Skeletal muscle cell (primary cell): Measurements from ENCODE around the gene PCGF3.
"Not testable (repeated sequence)": the region's sequence is repeated elsewhere in the genome, so short reads cannot be mapped to it uniquely, and the experiment has no call there.

Experiments
- DNase-seq: peaks from one replicate; pipeline ENCODE4 v3.0.0-alpha.2; 2010; ENCODE audit warnings: low read depth
- H3K4me3 ChIP-seq: 2 replicates; pipeline ENCODE4 v1.5.1; 2011; ENCODE audit warnings: low read depth, mild to moderate bottlenecking, control low read depth, low read length, moderate library complexity

PCGF3 gene

DNA sequence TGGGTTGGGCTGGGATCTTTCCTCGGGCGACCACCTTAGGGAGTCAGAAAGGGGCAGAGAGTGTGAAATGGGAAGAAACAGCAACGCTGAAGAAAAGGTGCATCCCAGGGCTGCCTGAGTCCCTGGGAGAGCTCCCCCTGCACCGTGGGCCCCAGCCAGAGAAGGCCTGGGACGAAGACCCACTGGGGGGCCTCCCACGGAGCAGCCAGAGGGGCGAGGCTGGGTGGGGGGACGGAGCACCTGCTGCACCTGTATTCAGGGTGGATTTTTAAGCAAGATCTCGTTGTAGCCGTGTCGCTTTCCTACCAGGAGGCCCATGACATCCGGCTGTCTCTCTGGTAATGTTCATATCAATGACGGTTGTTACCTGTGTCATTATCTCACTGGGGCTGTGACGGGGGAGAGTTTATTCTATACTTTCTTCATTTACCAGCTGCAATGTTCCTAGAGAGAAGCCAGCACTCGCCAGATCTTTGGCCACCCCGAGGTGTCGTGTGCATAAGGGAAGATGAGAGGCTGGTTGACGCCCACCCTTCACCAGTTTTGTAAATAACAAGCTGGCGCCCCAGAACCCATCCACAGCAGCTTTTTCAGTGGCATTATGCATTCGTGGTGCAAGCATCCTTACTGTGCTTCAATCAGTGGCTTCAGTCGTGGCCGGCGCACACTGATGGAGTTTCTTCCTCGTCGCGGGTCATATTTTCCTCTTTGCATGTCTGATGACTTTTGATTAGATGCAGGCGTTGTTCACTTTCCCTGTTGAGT lies 5.6 kb upstream of the PCGF3 start:
- no peak for DNase-seq

DNA sequence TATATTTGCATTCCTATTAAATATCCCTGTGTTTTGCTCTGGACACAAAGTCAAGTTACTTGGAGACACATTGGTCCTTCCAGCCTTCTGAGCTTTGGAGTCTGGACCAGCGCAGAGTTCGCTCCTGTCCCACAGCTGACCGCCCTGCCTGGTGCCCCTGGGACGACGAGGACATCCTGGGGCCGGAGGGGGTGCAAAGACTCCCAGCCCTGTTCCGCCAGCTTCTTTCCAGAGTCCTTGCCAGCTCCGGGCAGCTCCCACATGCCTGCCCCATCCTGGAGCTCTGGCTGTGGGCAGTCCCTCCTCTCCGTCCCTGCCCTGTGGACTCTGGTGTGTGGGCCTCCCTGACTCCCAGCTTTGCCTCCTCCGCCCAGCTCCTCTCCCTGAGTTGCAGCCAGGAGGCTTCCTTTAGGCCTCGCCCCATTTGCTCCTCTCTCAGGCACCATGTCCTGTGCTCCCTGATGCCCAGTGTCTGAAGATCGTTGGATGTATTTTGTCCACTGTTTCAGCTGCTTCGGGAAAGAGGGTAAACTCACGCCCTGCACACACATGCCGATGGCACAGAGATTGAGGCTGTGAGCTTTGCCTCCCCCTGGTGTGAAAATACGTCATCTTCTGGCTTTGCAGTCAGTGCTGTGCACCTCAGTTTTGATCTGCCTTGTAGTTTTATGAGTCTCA lies 4.9 kb upstream of the PCGF3 start:
- no peak for DNase-seq
- H3K4me3 ChIP-seq = no peak overlapping the region

More for the DNA sequence above, 5.6 kb upstream of the PCGF3 start:
- no peak overlapping the region for H3K4me3 ChIP-seq

DNA sequence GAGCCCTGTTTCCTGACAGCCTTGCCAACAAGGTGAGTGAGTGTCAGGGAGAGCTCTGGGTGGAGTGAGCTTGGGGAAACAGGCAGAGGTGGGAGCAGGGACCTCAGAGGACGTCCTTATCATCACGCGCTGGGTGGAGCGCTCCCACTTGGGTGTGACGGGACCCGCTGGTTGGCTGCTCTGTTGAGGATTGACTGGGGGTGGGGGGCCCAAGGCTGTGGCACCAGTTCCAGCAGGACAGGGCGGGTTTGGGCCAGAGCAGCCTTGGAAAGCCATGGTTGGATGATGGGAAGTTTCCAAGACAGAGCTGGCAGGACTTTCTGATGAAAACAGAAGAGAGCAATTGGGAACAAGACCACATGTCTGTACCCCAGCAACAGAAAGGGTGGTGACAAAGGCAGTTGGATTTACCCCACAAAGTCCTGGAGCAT lies 3.0 kb upstream of the PCGF3 start:
- DNase-seq = no peak
- no peak overlapping the region for H3K4me3 ChIP-seq

DNA sequence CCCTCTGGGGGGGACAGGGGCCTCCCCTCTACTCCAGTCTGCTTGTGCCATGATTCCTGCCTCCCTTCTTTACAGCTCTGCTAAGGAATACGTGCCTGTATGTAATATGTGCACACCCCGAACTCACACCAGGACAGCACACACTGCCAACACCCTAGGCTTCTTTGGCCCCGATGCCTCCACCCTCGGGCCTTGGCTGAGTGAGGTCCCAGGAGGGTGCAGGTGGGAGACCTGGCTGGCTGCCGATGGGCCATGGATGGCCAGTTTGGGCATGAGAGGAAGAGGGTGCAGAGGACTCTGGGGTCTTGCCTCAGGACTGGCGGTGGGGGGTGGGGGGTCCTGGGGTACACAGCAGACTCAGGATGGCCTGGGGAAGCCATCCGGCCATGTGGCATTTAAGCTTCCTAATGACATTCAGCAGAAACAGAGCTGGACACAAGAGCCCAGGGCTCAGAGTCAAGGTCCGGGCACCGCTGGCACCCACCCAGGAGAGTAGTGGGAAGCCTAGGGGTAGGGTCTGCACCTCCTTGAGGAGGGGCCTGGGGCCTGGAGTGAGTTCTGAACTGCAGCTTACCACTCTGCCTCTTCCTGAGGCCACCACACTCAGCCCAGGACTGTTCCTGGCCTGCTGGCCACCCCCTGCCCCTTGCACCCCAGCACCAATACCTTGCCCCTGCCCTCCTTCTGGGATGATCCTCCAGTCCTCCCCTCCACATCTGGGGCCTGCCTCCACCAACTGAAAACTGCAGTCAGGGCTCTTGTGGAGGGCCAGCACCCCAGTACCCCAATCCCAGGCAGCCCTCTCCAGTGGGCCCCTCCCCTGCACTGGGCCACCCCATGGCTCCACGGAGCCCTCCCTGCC lies 2.1 kb upstream of the PCGF3 start:
- DNase-seq = no peak
- no peak overlapping the region for H3K4me3 ChIP-seq

DNA sequence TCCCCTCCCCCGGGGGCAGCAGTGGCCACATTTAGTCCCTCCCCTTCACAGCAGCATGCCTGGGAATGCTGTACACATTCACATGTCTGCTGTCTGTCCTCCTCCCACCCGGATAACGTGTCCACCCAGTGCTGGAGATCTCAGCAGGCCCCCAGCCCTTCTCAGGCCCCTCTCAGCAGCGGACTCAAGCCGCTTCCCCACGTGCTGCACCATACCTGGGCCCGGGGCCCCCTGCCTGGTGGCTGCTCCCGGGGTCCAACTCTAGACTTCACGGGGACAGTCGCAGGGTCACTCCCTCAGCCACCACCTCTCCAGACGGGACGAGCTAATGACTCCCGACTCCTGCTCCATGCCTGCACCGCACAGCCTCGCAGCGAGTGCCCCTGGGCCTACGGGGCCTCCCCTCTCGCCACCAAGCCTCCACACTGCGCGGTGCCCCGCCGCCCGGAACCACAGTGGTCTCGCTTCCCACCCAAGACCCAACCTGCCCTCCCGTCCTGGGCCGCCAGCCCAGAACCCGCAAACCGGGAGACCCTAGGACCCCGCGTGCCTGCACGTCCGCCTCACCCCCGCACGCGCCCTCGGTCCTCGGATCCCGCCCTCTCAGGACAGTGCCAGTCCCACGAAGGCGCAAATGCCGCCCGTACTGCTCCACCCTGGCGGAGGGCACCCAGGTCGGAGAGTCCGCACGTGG lies 1.3 kb upstream of the PCGF3 start:
- DNase-seq = no peak
- no peak overlapping the region for H3K4me3 ChIP-seq

DNA sequence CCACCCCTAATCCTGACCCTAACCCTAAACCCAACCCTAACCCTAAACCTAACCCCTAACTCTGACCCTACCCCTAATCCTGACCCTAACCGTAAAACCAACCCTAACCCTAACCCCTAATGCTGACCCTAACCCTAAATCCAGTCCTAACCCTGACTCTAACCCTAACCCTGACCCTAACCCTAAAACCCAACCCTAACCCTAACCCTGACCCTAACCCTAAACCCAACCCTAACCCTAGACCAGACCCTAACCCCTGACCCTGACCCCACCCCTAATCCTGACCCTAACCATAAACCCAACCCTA lies 708 bp upstream of the PCGF3 start:
- DNase-seq = no peak
- H3K4me3 ChIP-seq = peak overlapping the region; percentile 90

DNA sequence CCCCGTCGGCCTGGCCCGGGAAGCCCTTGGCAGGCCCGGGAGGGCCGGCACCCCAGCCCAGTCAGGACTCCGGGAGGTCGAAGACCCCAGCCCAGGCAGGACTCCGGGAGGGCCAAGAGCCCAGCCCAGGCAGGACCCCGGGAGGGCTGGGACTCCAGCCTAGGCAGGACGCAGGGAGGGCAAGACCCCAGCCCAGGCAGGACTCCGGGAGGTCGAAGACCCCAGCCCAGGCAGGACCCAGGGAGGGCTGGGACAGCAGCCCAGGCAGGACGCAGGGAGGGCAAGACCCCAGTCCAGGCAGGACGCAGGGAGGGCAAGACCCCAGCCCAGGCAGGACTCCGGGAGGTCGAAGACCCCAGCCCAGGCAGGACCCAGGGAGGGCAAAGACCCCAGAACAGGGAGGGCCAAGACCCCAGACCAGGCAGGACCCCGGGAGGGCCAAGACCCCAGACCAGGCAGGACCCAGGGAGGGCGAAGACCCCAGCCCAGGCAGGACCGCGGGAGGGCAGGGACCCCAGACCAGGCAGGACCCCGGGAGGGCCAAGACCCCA lies 526 bp downstream of the PCGF3 start:
- H3K4me3 ChIP-seq = peak overlapping the region; percentile 90
- not testable (repeated sequence) for DNase-seq

DNA sequence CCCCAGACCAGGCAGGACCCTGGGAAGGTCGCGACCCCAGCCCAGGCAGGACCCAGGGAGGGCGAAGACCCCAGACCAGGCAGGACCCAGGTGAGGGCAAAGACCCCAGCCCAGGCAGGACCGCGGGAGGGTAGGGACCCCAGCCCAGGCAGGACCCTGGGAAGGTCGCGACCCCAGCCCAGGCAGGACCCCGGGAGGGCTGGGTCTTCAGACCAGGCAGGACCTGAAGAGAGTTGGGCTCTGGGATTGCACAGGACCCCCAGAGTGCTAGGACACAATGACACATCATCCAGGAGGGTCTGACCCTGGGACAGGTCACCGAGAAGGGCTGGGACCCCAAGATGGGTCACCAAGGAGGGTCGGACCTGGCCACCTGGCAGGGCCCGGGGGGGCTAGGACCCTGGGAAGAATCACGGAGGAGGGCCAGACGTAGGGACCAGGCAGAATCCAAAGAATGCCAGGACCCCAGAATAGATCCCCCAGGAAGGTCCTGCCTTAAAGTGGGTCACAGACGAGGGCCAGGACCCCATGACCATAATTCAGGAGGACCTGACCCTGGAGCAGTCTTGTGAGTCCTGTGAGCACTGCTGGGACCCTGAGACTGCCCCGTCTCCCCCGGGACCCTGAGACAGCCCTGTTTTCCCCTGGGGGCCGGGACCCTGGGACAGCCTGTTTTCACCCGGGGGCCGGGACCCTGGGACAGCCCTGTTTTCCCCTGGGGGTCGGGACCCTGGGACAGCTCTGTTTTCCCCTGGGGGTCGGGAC lies 1.4 kb downstream of the PCGF3 start:
- DNase-seq = no peak
- peak overlapping the region; percentile 90 for H3K4me3 ChIP-seq

DNA sequence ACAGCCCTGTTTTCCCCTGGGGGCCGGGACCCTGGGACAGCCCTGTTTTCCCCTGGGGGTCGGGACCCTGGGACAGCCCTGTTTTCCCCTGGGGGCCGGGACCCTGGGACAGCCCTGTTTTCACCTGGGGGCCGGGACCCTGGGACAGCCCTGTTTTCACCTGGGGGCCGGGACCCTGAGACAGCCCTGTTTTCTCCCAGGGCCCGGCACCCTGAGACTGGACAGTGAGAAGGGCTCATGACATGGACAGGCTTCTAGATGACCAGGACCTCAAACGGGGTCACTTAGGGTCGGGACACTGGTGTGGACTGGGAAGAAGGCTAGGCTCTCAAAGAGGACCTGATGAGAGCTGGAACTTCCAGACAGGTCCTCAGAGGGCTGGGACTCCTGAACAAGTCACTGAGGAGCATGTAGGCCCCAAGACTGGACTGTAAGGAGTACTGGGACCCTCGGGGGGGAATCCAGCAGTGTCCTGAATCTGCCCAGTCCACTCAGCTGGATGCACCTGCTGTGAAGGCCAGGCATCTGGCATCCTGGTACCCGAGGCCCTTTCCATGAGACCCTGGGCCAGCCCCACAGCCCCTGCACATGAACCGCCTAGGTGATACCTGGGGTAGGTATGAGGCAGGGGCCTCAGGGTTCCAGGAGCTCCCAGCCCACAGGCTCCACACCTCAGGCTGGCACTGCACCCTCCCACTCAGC lies 2.4 kb downstream of the PCGF3 start:
- DNase-seq = no peak
- no peak overlapping the region for H3K4me3 ChIP-seq

DNA sequence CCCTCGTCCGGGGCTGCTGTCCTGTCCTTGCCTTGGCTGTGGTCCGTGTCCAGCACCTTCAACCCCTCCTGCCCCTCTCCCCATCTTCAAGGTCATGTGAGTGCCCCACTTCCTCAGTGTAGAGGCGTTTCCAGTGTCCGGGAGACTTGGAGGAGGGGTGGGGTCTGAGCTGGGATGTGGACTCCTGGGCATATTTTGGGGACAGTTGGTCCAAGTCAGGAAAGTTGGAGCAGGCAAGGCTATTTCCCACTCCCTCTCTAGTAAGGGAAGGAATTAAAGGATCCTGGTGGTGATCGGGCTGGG lies 3.0 kb downstream of the PCGF3 start:
- H3K4me3 ChIP-seq = no peak overlapping the region
- no peak for DNase-seq

DNA sequence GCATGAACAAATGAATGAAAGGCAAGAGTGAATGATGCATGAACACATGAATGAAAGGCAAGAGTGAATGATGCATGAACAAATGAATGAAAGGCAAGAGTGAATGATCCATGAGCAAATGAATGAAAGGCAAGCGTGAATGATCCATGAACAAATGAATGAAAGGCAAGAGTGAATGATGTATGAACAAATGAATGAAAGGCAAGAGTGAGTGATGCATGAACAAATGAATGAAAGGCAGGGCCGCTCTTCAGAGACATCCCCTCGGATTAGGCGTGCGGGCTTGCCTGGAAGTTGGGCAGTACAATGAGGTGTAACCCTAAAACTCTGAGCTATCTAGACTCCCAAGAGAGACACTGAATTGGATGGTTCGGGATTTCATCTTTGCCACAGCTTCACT lies 3.7 kb downstream of the PCGF3 start:
- no peak overlapping the region for H3K4me3 ChIP-seq
- no peak for DNase-seq

DNA sequence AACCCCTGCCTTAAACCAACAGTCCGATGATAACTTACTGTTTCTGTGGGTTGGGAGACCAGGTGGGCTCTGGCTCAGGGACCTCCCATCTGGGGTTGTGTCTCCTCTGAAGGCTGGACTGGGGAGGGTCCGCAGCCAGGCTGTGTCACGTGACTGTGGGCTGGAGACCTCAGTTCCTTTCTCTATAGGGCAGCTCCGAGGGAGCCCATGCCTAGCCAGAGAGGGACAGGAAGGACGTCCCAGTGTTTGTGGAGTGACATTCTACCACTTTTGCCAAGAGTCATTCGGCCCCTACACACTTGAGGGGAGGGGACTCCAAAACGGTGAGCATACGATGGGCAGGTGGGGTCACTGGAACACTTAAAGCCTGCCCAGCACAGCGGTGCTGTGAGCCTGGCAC lies 4.5 kb downstream of the PCGF3 start:
- H3K4me3 ChIP-seq = no peak overlapping the region
- DNase-seq = no peak

DNA sequence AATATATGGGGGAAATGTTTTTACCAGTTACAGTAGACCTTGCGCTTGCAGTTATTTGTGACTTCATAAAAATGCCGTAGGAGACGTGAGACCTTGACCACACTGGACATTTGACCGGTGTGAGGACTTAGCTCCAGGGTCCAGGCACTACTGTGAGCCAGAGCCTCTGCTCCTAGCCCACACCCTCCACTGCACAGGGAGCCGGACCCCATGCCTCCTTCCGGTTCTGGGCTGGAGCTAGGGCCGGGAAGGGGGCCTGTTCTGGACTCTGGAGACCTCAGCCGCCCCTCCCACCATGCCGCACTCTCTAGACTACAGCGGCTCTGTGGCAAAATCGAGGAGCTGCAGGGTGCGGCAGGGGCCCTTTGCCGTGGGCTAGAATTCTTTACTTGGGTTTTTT lies 5.3 kb downstream of the PCGF3 start:
- no peak for DNase-seq
- H3K4me3 ChIP-seq = no peak overlapping the region

DNA sequence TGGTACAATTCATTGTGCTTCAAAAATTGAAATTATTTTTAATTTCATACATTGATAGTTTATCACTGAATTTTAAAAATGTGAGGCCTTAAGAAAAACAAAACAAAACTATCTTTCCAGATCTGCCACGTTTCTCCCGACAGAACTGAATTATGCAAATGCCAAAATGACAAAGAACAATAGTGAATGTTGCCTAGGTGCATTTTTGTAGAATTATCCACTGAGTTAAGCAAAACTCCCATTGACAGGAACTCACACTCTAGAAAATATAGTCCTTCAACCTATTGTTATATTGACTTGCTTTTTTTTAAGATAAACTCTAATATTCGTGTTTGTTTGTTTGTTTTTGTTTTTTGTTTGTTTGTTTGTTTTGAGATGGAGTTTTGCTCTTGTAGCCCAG lies 6.5 kb downstream of the PCGF3 start:
- DNase-seq = no peak
- no peak overlapping the region for H3K4me3 ChIP-seq

DNA sequence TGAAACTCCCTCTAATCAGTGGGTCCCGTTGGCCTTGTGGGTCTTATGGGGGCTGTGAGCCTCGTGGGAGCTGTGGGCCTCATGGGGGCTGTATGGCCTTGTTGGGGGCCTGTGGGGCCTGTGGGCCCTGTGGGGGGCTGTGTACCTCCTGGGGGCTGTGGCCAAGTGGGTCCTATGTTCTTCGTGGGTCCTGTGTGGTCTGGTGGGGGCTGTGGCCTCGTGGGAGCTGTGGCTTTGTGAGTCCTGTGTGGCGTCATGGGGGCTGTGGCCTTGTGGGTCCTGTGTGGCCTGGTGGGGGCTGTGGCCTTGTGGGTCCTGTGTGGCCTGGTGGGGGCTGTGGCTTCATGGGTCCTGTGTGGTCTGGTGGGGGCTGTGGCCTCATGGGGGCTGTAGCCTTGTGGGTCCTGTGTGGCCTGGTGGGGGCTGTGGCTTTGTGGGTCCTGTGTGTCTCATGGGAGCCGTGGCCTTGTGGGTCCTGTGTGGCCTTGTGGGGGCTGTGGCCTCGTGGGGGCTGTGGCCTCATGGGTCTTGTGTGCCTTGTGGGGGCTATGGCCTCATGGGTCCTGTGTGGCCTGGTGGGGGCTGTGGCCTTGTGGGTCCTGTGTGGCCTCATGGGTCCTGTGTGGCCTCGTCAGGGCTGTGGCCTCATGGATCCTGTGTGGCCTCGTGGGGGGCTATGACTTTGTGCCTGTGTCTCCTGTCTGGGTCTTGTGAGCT lies 7.4 kb downstream of the PCGF3 start:
- H3K4me3 ChIP-seq = no peak overlapping the region
- DNase-seq = no peak

DNA sequence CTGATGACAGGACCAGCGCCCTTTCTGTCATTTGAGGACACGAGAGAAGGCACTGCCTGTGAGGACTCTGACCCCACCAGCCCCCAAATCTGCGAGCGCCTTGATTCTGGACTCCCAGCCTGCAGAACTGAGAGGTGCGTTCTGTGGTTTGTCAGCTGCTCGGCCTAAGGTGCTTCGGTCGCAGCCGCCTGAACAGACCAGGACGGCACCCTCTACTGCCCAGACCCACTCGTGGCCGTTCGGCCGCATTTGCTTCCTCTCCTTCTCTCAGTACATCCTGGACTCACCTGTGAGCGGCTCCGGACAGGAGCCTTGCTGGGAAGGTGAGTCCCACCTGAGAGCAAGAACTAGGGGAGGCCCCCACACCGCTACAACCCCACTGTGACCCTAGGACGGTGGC lies 8.5 kb downstream of the PCGF3 start:
- DNase-seq = no peak
- no peak overlapping the region for H3K4me3 ChIP-seq

DNA sequence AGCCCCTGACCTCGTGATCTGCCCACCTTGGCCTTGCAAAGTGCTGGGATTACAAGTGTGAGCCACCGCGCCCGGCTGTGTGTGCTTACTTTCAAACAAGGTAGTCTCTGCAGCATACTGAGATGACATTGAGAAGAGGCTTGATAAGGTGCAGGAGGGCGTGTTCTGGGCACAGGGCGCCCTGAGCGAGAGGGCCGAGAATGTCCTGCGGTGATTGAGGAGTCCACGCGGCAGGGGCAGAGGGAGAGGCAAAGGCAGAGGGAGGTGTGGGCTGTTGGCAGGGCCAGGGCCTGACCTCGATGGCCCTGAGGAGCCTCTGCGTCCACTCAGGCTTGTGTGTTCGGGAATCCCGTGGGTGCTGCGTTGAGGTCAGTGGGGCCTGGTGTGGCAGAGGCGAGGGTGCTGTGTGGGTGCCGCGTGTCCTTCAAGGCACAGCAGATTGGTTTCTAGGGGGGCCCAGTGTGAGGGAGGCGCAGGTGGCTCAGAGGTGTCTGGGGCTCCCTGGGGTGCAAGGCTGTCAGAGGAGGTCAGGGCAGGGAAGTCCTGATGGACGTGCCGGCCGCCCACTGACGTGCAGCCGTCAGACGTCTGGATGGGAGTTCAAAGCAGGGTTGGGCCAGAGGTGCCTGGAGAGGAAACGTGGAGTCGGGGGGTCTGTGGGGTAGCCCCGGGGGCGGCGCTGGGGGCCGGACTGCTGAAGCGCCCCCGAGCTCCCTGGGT lies 12.1 kb downstream of the PCGF3 start:
- no peak overlapping the region for H3K4me3 ChIP-seq
- DNase-seq = no peak
